Prostate gland (tissue), 2 donors: ENCODE data around the gene DDOST. TPM values are rescaled to one million over a fixed set of nuclear protein-coding genes. Genes with fewer than 3 reads are reported as not detected.

ENCODE experiments used
- DNase-seq: peaks from one replicate; pipeline ENCODE4 v3.0.0-alpha.2; 2019; ENCODE audit warnings: low spot score
- H3K27ac ChIP-seq, 2 donors: fragments of 200-600 bp; sonication (generic); 2 replicates each; pipeline ENCODE4 v1.5.1; 2017 to 2019
- H3K27me3 ChIP-seq: fragments of 200-600 bp; sonication (generic); replicated peaks from 2 replicates; pipeline ENCODE4 v1.5.1; 2019; ENCODE audit not compliant: insufficient read depth
- H3K36me3 ChIP-seq, 2 donors: fragments of 200-600 bp; sonication (generic); 1 replicate in 1 of 2; 2 replicates in 1 of 2; pipeline versions ENCODE4 v1.5.1 to v1.8.1; 2017 to 2019
- H3K4me1 ChIP-seq: fragments of 200-600 bp; sonication (generic); replicated peaks from 2 replicates; pipeline ENCODE4 v1.5.1; 2019
- H3K4me3 ChIP-seq, 2 donors: fragments of 200-600 bp; sonication (generic); 2 replicates each; pipeline ENCODE4 v1.5.1; 2017 to 2019
- H3K9me3 ChIP-seq: fragments of 200-600 bp; sonication (generic); 2 replicates; pipeline ENCODE4 v1.5.1; 2017
- CTCF ChIP-seq, 4 experiments: fragments of 200-600 bp in 2 of 4; fragments of 450-650 bp in 2 of 4; sonication (generic) in 2 of 4; IDR thresholded peaks; 1 replicate in 3 of 4; 2 replicates in 1 of 4; pipeline ENCODE4 v1.5.1; 2016 to 2019; ENCODE audit warnings: antibody characterized with exemption in 4 of 4, mild to moderate bottlenecking in 2 of 4, moderate library complexity in 2 of 4
- POLR2A ChIP-seq: fragments of 450-650 bp; IDR thresholded peaks from one replicate; pipeline ENCODE4 v1.6.1; 2016; ENCODE audit warnings: antibody characterized with exemption, mild to moderate bottlenecking
- POLR2AphosphoS5 ChIP-seq: sonication (generic); formaldehyde crosslinking; IDR thresholded peaks from one replicate; pipeline ENCODE4 v1.6.1; 2017; ENCODE audit warnings: antibody characterized with exemption
- WGBS: methylation state at CpG from one replicate; pipeline ENCODE4 v1.1.5; 2018; 5-methylcytosine and 5-hydroxymethylcytosine counted together
- intact Hi-C: fragments of 100-400 bp; cut with DNase I; formaldehyde crosslinking; loops from one replicate; pipeline ENCODE4 v1.14.2; 2022
- total RNA-seq, 2 donors: library from RNA; depleted of rRNA; stranded (reverse); fragments of >200 nt; gene quantifications; one replicate each; pipeline ENCODE4 v1.1.0, GENCODE V29; 2016

Gene DDOST
- total RNA-seq, 2 donors from 2014 or later, result 223 to 264 TPM

GRCh38 chr1:20665726-20666125 lies 4.6 kb upstream of the DDOST start:
- 47% methylated on average over 12 of the region's 12 CpGs for WGBS
- no peaks in the 10 kb centered on the region for H3K4me1 ChIP-seq
- no peak for DNase-seq
- no peaks in the 10 kb centered on the region for H3K9me3 ChIP-seq
- TF ChIP-seq POLR2A, result no peak
- H3K27me3 ChIP-seq, result no peaks in the 10 kb centered on the region
- no peak overlapping the region for H3K4me3 ChIP-seq
- H3K27ac ChIP-seq, result no peak overlapping the region
- intact Hi-C loops, result no loop called here
- no peaks in the 10 kb centered on the region for H3K36me3 ChIP-seq

DNA sequence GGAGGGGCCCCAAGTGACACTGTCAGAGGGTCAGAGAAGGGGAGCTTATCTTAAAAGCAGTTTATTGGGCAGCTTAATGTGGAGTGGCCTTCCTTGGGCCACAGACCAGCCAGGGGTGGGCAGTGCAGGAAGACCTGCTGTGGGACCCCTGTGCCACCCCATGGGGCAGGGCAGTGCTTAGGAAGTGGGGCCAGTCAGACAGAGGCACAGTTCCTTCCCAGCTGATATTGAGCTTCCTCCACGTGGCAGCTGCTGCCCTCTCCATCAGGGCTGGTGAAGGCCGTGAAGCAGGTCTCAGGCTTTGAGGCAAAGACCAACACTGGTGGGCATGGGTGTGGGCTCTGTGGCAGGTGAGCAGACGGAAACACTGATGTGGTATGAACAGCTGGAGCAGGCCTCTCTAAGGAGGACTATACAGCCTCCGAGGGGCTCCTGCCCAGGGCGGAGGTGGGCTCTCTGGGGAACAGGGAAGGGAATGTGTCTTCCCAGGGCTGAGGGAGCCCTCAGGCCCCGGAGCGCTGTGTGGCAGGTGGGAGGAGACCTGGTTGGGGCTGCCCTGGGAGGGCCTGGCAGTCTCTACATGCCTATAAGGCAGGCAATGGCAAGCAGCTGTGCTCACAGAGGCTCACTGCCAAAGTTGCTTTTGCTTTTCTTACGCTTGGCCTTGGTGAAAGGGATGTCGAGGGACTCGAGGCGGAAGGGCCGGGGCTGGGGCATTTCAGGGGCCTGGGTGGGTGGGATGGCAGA lies 3.0 kb upstream of the DDOST start:
- H3K4me3 ChIP-seq, result no peak overlapping the region
- no peak for TF ChIP-seq POLR2A
- no peak for TF ChIP-seq POLR2AphosphoS5
- no peak for TF ChIP-seq CTCF (IDR thresholded peaks at IDR 0.05)
- H3K36me3 ChIP-seq, result no peaks in the 10 kb centered on the region
- intact Hi-C loops, result no loop called here
- DNase-seq, result no peak
- no peaks in the 10 kb centered on the region for H3K4me1 ChIP-seq
- WGBS, result 77% methylated on average over 12 of the region's 12 CpGs
- H3K27ac ChIP-seq, result no peak overlapping the region
- no peaks in the 10 kb centered on the region for H3K9me3 ChIP-seq
- no peaks in the 10 kb centered on the region for H3K27me3 ChIP-seq

- Histone ChIP-seq H3K27ac (no peak overlapping the region), H3K36me3 (no peaks in the 10 kb centered on the region), H3K9me3 (no peaks in the 10 kb centered on the region), H3K27me3 (no peaks in the 10 kb centered on the region), H3K4me3 (no peak overlapping the region), H3K4me1 (no peaks in the 10 kb centered on the region)
- intact Hi-C loops, result no loop called here
- 94% methylated on average over 1 of the region's 1 CpG for WGBS
- DNase-seq, result no peak
- TF ChIP-seq POLR2AphosphoS5 (no peak), POLR2A (no peak), CTCF (IDR thresholded peaks at IDR 0.05) (no peak)
Measured at GRCh38 chr1:20663365-20663764, 2.2 kb upstream of the DDOST start.

DNA sequence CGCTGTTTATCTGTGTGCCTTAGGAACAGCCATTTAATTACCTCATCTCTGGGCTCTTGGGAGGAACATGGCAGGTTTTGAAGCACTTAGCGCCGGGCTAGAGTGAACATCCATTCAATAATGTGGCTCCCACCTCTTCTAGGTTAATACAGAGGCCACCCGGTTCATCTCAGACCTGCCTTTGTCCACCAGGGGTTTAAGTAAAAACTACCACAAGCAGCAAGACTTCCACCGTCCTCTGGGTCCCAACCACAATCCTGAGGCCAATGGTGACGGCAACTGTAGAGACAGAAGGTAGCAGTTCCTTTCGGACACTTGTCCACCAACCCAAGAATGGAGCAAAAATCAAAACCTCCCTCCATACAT lies 924 bp upstream of the DDOST start:
- no peak for DNase-seq
- intact Hi-C loops, result no loop called here
- WGBS, result 55% methylated on average over 7 of the region's 7 CpGs
- H3K36me3 ChIP-seq, result no peaks in the 10 kb centered on the region
- no peaks in the 10 kb centered on the region for H3K4me1 ChIP-seq
- H3K27ac ChIP-seq, result no peak overlapping the region
- peak overlapping the region; percentile 72 to 85 for H3K4me3 ChIP-seq
- no peaks in the 10 kb centered on the region for H3K27me3 ChIP-seq
- TF ChIP-seq CTCF (IDR thresholded peaks at IDR 0.05), result no peak
- no peak for TF ChIP-seq POLR2AphosphoS5
- TF ChIP-seq POLR2A, result no peak
- H3K9me3 ChIP-seq, result no peaks in the 10 kb centered on the region

GRCh38 chr1:20660847-20661206 lies 342 bp downstream of the DDOST start:
- Histone ChIP-seq H3K27ac (peak overlapping the region; percentile 24 to 28), H3K9me3 (no peaks in the 10 kb centered on the region), H3K4me1 (no peaks in the 10 kb centered on the region), H3K4me3 (peak overlapping the region; percentile 72 to 85), H3K36me3 (no peaks in the 10 kb centered on the region), H3K27me3 (no peaks in the 10 kb centered on the region)
- no peak for DNase-seq
- WGBS, result under 1% methylated on average over 20 of the region's 20 CpGs
- no peak for TF ChIP-seq CTCF (IDR thresholded peaks at IDR 0.05)
- no peak for TF ChIP-seq POLR2AphosphoS5
- no peak for TF ChIP-seq POLR2A
- intact Hi-C loops, result no loop called here
